AG04450 (cell line): ENCODE results near the gene RNF17. TPM values are rescaled to one million over a fixed set of nuclear protein-coding genes. Genes with fewer than 3 reads are reported as not detected.
A peak's percentile ranks its signal among the peaks of the same experiment; 100 is the strongest.

ENCODE experiments used
- CTCF ChIA-PET: fragments of 300-600, 350-600 bp; formaldehyde crosslinking; extraction: SDS; loops from one replicate; lab custom pipeline; 2022; ENCODE audit warnings: antibody characterized with exemption, inconsistent platforms; lab: Charles Lee
- POLR2A ChIA-PET: fragments of 350-600 bp; formaldehyde crosslinking; extraction: SDS; loops from one replicate; lab custom pipeline; 2021; ENCODE audit warnings: antibody characterized with exemption, inconsistent platforms; lab: Yijun Ruan, JAX
- DNase-seq: peaks from one replicate; pipeline ENCODE4 v3.0.0-alpha.2; 2011; ENCODE audit warnings: low read depth, low spot score
- H3K27ac ChIP-seq: one replicate; pipeline ENCODE4 v1.5.1; 2012; ENCODE audit warnings: low read depth, low read length, control low read depth
- H3K27me3 ChIP-seq: one replicate; pipeline ENCODE4 v1.6.0; 2012; ENCODE audit warnings: low read length; ENCODE audit not compliant: control insufficient read depth, insufficient read depth
- H3K4me3 ChIP-seq: 2 replicates; pipeline ENCODE4 v1.5.1; 2011; ENCODE audit warnings: mild to moderate bottlenecking, low read depth, low read length, control low read depth
- H3K9me3 ChIP-seq: 2 replicates; pipeline ENCODE4 v1.5.1; 2012; ENCODE audit warnings: low read length; ENCODE audit not compliant: control insufficient read depth, insufficient read depth
- CTCF ChIP-seq: IDR thresholded peaks from 2 replicates; pipeline ENCODE4 v1.5.1; 2011; ENCODE audit warnings: low read depth, low read length, control low read depth, inconsistent platforms
- polyA plus RNA-seq: library from polyadenylated mRNA; depleted of rRNA; stranded (reverse); fragments of >200 nt; gene quantifications from 2 replicates; pipeline ENCODE4 v1.2.3, GENCODE V29; 2011; rRNA removed

The RNF17 gene
- polyA plus RNA-seq, 1 experiment = 0.05 TPM

- CTCF ChIA-PET = interaction anchor here (0.9 kb wide), 1 partner anchor 12 kb away, joined by 3 read pairs; no protein-coding TSS in a partner anchor
- peak; percentile 93 for DNase-seq
- POLR2A ChIA-PET = no interaction called here
Observed at GRCh38 chr13:24922745-24923591, 159.0 kb downstream of the RNF17 start.

DNA sequence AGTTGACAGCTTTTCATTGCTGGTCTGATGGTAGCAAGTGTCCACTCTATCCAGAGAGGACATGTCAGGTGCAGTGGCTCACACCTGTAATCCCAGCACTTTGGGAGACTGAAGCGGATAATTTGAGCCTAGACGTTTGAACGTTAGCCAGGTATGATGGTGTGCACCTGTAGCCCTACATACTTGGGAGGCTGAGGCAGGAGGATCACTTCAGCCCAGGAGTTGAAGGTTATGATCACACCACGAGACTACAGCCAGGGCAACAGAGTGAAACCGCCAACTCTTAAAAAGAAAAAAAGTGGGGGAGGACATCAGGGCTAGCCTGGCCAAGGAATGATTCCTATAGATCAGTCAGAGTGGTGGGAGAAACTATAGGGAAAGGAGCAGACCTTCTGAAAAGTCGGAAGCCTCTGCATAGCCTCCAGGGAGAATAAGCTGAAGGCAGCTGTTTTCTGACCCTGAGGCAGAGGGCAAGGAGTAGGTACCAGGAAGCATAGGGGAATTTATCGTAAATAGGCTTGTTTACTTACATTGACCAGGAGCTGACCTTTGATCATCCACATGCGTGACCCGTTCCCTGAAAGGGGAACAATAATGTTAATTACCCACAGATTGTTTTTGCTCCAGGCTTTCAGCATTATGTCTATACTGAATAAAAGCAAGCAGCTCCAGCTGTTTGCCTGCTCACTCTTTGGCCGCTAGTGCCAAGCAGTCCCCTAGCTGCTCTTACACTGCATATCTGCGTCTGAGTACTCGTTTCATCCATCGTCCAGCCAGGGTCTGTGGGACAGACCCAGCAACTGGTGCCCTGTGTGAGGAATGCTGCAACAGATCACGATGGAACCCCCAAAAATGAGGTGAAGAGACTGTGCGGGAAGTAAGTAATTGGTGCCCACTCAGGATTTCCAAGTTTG lies 161.6 kb downstream of the RNF17 start:
- TF ChIP-seq CTCF = no peak
- no peaks in the 10 kb centered on the region; the same call in 1 of the 2 replicates for H3K9me3 ChIP-seq
- no peak for DNase-seq
- no peak overlapping the region for H3K27ac ChIP-seq
- H3K4me3 ChIP-seq = no peak overlapping the region
- POLR2A ChIA-PET = no interaction called here
- peaks cover 3% of the 10 kb centered on the region for H3K27me3 ChIP-seq
- CTCF ChIA-PET = interaction anchor here (0.6 kb wide), 1 partner anchor 11 kb away, joined by 3 read pairs; no protein-coding TSS in a partner anchor

More at GRCh38 chr13:24922745-24923591, 159.0 kb downstream of the RNF17 start:
- TF ChIP-seq CTCF = no peak
- Histone ChIP-seq H3K27ac (peak overlapping the region; percentile 100), H3K9me3 (no peaks in the 10 kb centered on the region; the same call in 1 of the 2 replicates), H3K4me3 (peak overlapping the region; percentile 87), H3K27me3 (no peaks in the 10 kb centered on the region)

- no peak for TF ChIP-seq CTCF
- DNase-seq = no peak
- Histone ChIP-seq H3K4me3 (no peak overlapping the region), H3K27me3 (peaks cover 22% of the 10 kb centered on the region), H3K27ac (no peak overlapping the region), H3K9me3 (no peaks in the 10 kb centered on the region)
- POLR2A ChIA-PET = no interaction called here
- CTCF ChIA-PET = no interaction called here
Observed at GRCh38 chr13:24927810-24928404, 163.9 kb downstream of the RNF17 start.

DNA sequence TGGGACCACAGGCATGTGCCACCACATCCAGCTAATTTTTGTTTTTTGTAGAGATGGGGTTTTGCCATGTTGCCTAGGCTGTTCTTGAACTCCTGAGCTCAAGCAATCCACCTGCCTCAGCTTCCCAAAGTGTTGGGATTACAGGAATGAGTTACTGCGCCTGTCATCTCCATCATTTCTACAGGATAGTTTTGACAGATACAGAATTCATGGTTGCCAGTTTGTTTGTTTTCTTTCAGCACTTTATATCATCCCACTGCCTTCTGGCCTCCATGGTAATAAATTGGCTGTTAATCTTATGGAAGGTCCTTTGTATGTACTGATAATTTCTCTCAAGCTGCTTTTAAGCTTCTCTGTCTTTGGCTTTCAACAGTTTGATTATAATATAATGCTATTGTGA lies 165.2 kb downstream of the RNF17 start:
- ChIA-PET POLR2A (no interaction called here), CTCF (interaction anchor here (1.3 kb wide), 1 partner anchor 108 kb away, joined by 3 read pairs; no protein-coding TSS in a partner anchor)
- Histone ChIP-seq H3K27ac (no peak overlapping the region), H3K4me3 (no peak overlapping the region), H3K9me3 (no peaks in the 10 kb centered on the region), H3K27me3 (peaks cover 30% of the 10 kb centered on the region)
- no peak for DNase-seq
- TF ChIP-seq CTCF = no peak

Other genes with a start within 250 kb of the RNF17 start
- not detected in 2 replicates for gene ATP12A, start 83.8 kb upstream of the RNF17 start, polyA plus RNA-seq